IPS-NIHi7 (cell line): ENCODE results near the gene HDAC9.
"Not testable (repeated sequence)": the region's sequence is repeated elsewhere in the genome, so short reads cannot be mapped to it uniquely, and the experiment has no call there.

Experiments
- DNase-seq: peaks from one replicate; pipeline ENCODE4 v3.0.0; 2012; ENCODE audit warnings: mixed read lengths; ENCODE audit errors: extremely low spot score

Gene HDAC9

DNA sequence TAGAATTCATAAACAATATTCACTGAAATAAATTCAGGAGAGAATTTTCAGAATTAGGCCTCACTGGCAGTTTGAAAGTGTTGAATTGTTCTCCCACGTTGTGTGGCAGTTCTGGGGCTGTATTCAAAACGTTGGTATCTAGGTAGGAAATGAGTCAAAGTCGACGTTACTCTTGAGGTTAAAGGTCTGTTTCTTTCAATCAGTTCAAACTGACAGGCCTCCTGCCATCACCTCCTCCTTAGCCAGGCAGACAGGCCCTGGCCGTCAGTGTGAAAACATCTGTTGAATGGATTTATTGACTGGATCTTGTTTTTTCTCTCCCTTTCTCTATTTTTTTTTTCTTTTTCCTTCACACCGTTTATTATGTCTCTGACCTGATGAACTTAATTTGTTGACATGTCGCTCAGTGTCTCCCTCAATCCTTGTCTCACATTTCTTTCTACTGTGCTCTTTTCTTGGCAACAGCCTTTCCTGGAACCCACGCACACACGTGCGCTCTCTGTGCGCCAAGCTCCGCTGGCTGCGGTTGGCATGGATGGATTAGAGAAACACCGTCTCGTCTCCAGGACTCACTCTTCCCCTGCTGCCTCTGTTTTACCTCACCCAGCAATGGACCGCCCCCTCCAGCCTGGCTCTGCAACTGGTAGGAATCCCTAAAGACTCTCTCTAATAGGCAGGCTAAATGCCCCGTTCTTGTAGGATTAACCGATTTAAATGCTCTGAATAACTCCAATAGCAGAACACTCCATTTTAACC, 231.7 kb downstream of the HDAC9 start:
- no peak for DNase-seq

DNA sequence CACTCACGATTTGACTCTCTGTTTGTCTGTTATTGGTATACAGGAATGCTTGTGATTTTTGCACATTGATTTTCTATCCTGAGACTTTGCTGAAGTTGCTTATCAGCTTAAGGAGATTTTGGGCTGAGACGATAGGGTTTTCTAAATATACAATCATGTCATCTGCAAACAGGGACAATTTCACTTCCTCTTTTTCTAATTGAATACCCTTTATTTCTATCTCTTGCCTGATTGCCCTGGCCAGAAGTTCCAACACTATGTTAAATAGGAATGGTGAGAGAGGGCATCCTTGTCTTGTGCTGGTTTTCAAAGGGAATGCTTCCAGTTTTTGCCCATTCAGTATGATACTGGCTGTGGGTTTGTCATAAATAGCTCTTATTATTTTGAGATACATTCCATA, 240.5 kb downstream of the HDAC9 start:
- not testable (repeated sequence) for DNase-seq

DNA sequence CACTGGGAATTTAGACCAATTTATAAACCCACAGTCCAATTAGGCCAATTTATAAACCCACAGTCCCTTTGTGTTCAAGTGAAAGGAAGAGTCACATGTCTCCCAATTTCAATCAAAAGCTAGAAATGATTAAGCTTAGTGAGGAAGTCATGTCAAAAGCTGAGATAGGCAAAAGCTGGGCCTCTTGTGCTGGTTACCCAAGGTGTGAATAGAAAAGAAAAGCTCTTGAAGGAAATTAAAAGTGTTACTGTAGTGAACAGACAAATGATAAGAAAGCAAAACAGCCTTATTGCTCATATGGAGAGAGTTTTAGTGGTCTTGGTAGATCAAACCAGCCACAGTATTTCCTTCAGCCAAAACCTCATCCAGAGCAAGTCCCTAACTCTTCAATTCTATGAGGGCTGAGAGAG, 245.0 kb downstream of the HDAC9 start:
- DNase-seq: no peak

DNA sequence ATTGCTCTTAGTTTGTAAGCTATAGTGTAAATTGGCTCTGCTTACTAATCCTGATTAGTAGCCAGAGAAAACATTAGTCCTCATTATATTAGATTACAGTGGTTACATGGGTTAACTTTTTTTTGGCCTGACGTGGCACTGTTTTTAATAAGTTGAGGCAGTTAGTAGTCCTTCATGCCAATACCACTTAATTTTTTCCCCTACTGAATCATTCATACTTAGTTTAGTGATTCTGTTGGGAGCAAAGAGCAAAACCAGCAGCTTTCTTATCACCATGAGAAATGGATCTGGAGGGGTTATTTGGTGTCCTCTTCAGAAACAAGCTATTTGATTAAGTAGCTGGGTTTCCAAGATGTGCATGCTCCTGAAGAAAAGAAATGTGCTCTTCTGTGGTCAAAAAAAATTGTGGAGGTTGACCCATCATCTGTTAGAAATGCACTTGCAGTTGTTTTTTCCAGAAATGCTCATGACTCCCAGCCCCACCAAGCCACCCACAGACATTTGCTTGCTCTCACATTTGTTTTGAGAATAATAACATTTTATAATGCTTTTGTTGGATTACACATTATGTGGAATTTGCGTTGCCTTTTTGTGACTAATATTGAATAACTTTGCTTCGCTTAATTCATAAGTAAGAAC, 258.5 kb downstream of the HDAC9 start:
- no peak for DNase-seq

DNA sequence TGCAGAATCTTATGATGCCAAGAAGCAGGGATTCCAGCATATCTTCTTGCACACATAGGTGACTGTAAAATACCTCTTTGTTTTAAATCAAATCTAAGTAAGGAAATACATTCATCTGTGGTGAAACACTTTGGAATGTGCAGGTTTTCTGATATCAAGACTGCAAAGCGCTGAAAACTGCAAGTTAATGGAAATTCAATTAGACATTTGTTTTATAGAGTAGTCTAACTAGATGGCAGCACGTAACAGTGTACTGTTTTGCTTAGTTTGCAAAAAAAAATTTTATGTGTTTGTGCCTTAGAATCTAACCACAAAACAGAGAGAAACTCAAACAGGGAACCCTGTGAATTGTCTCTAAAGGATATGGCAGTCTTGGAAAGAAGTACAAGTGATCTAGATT, 259.2 kb downstream of the HDAC9 start:
- DNase-seq: no peak

DNA sequence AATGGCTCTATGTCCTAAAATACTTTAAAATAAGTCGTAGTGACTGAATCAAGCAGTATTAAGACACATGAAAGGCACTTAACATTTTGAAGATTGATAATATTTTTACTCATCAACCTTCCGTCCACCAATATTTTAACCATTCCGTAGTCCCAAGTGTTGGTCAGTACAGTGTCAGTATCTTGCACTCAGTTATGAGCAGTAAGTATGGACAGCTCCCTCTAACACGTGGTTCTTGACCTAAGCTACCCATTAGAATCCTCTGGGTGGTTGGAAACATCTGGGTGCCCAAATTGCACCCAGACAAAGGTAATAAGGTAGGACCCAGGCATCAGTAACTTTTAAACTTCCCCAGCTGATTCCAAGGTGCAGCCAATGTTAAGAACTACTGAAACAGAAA, 260.2 kb downstream of the HDAC9 start:
- no peak for DNase-seq

DNA sequence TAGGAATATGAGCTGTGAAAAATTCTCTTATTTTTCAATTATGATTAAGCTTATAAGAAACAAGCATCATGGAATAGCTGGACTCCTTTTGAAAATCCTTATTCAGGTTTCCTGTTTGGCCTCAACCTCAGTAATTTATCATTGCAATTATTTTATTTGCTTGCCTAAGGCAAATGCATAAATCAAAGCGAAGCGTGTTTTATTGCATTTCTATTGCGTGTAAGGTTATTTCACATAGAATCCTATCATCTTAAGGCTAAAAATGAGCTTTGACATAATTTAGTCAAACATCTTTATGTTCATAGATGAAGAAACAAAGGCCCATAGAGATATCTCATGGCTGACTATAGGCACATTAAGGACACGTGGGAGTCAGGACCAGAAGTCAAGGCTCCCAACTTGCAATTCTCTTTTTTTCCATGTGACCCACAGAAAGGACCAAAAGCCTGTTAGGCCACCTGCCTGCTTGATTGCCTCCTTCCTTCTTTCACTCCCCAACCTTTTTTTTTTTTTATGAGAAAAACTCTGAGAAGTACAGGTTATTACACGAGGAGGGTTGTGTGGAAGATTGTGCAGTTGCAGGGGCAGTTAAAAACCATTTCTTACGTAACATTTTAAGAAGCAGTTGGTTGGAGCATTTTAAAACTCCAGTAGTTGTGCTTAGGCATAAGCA, 261.0 kb downstream of the HDAC9 start:
- DNase-seq: no peak

DNA sequence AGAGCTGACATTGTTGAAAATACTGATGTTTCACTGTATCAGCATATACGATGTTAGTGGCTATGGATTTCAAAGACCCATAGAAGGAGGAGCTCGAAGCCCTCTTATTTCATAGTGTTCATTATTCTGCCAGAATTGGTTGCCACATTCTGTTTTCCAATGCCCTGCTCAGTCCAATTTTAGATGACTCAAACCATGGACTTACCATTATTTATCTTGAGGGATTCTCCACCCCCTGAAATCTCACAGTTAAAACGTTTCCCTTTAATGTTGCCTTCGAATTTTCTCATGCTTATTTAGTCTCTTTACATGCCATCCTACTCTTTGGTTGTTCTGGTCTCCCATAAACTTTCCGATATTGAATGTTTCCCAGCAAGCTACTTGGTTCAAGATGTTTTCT, 264.5 kb downstream of the HDAC9 start:
- no peak for DNase-seq

DNA sequence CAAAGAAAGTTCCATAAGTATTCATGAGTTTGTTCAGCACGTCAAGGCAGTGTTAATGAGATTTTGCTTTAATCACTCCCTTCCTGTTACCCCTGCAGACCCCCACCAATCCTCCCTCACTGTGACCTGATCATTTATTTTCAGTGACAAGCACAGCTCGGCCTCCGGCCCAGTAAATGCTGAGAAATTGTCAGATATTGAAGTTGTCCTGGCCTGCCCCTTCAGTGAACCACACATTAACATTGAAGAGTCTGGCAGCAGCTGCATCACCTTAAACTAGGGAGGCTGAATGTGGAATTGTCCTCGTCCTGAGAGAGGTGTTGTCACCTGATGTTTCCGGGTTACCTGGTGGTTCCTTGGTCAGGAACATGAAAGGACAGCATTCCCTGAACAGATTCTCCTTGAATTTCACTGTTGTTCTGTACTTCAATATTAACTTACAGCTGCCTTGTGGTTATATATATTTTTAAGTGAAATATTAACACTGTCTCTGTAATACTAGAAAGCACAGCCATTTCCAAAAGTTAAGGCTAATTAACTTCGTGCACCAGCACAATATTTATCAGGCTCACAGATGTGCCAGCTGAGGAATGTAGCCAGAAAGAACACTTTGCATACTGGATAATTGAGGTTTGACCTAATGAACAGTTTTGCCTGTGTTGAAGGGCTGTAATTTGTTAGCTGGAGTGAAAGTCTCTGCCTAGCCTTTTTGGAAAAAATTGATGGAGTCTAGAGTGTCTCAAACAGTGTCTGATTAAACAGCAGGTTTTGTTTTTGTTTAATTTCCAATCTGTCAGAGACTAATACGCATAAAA, 265.3 kb downstream of the HDAC9 start:
- no peak for DNase-seq

DNA sequence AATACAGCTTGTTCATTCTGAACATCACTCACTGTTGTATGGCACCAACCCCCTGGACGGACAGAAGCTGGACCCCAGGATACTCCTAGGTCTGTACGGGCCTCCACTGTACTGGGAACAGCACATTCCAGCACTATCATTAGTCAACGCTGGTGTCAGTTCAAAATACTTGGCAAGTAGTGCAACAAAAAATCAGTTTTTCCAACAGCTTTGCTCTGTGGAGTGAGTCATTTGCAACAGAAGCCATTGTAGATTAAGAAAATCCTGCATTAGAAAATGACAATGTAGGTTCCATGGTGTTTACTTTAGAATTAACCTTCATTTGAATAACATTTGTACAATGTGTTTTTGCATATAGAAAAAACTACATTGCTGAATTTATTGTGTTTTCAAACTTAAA, 266.6 kb downstream of the HDAC9 start:
- no peak for DNase-seq

DNA sequence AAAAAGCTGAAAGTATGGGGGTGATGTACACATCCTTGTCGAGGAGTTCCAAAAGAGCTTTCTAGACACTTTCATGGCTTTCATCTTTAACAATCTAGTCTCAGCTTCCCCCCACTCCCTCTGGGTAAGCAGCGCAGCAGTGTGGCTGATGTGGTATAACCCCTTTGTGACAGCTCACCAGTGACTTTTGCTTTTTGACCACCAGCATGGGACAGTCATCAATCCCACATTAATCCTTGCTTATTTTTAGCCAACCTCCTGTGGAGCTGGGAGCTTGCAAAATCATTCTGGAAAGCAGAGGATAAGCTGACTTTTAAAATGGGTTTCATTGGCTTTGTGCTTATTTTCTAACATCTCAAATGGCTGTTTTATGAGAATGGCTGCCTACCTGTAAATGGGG, 272.7 kb downstream of the HDAC9 start:
- no peak for DNase-seq

DNA sequence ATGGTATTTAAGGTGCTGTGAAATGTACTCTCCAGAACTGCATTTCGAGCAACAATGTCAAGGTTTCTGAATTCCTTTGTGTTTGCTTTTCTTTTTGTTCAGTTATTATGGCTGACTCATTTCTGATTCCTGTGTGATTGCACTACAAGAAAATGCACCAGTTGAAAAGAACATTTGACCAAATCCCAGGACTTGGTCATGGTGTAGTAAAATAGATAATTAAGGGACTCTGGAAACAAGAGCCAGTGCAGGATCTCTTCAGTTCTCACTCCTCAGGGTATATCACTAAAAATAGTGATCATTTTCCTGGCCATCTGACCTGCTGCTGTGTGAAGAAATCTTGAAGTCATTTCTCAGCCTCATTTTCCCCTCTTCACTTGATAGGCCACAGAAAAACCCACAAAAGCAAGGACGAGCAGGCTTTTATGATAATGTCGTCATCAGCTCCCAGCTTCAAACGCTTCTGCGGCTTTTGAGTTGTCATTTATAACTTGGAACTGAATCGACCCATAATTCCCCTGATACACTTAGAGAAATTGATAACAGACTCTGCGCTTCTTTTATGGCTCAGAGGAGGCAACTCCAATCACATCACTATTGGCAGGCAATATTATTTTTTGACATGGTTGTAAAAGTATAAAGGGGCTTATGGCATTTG, 274.7 kb downstream of the HDAC9 start:
- no peak for DNase-seq

DNA sequence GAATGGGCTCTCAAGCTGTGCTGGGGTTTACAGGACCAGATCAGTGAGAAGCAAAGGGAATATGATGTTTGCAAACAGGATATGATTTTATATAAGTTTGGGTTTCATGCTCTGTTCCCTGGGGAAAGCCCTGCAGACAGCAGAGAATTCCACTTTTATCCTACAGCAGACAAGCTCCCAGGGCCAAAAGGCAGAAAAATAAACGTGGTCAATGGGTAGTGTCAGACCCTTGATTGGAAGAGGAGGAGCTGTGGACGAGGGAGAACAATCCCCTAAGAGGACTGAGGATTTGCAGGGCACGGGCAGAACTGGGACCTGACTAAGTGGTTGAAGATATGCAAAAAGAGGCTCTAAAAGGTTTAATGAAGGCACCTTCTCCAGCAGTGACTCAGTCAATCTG, 275.3 kb downstream of the HDAC9 start:
- DNase-seq: peak; percentile 22

DNA sequence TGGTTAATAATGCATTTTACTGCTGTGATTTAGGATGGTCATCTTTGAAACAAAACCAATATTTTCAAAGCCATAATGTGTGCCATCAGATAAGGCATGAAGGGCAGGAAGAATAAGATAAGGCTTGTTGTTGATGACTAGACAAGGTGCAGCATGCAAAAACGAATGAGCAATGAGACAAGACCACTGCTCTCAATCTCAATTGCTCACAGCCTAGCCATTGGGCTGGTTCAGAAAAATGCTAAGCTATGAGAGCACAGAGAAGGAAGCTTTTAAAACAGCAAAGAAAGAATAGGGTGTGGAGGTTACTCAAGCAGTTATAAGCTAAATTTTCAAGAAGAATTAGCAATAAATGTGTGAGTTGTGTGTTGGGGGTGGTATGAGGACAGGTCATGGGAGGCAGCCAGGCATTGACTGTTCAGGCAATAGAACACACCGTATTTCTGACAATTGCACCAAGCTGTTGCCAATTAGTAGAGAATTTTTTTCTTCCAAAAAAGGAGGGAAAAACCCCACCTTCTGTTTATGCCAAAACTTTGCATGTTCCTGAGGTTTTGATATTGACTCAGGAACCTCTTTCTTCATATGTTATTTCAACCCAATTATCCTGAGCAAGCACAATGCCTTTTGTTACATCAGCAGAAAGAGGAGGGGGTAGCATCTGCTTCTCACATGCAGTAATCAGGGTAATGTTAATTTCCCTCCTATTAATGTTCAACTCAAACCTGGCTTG, 276.5 kb downstream of the HDAC9 start:
- no peak for DNase-seq

DNA sequence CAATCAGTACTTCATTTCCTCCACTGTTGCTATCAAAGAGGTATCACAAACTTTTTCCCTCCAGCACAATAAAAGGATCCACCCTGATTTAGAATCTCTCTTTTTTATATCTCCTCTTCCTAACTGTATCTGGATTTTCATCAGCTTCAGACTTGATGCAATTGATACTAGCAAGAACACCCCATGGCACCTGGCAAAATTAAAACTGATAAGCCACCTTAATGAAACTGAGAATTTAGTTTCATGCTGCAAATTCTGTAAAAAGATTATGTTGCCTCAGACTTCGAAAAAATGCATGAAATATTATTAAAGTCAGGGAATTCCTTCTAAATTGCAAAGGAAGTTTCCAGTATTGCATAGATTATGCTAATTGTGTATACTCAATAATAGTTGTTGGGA, 277.0 kb downstream of the HDAC9 start:
- DNase-seq: no peak

DNA sequence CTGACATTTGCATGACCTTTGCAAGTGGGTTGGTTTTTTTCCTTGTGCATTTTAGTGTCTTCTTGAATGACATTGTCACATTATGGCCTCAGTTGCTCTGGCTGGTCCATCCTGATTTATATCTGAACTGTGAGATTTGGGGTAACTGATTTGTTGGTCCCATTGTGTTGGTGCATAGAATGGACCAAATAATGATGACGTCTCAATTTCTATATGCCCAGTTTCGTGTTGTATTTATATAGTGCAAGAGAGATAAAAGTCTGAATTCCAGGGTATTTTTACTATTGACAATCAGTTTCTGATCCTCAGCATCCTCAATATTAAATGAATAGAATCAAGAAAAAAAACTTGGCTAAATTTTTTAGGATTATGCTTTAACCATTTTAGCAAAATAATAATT, 281.8 kb downstream of the HDAC9 start:
- DNase-seq: no peak

DNA sequence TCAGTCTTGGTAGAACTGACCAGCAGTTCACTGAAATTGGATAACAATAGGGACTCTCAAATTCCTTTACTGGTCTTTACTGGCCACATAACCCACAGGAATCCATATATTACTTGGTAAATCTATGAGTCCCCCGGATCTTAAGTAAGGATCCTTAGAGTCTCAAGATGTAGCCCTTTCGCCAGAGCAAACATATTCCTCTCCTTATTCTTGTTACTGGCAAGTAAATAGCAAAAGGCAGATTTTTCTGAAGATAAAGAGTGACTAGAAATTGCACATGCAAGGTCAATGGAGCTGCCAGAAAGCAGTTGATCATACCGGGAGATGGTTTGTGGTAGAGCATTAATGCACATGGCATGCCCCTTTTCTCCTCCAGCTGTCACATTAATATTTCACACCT, 283.0 kb downstream of the HDAC9 start:
- DNase-seq: no peak

DNA sequence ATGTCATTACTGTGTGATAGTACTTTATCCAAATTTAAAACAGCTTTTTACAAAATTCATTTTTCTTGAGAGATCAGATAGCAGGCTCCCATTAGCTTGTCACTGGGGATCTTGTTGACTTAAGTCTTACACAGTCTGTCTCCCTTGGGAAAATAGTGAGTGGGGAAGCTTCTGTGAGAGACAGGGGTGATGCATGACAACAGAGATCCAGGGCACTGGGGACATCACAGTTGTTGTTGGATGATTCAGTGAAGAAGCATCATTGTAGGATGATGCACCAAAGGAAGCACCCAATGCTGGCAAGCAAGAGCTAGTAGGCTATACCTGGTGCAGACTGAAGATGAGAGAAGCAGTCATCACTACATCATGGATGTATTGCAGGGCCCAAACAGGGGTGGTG, 284.7 kb downstream of the HDAC9 start:
- DNase-seq: no peak

DNA sequence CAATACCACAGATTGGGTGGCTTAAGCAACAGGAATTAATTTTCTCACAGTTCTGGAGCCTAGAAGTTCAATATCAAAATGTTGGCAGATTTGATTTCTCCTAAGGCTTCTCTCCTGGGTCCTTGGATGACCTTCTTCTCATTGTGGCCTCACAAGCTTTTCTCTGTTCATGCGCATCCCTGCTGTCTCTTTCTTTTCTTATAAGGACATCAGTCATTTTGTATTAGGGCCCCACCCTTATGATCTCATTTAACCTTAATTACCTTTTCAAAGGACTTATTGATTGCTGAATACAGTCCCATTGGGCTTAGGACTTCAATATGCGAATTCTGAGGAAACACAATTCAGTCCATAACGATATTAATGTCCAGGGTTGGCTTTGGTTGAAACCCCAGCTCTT, 285.4 kb downstream of the HDAC9 start:
- DNase-seq: no peak

DNA sequence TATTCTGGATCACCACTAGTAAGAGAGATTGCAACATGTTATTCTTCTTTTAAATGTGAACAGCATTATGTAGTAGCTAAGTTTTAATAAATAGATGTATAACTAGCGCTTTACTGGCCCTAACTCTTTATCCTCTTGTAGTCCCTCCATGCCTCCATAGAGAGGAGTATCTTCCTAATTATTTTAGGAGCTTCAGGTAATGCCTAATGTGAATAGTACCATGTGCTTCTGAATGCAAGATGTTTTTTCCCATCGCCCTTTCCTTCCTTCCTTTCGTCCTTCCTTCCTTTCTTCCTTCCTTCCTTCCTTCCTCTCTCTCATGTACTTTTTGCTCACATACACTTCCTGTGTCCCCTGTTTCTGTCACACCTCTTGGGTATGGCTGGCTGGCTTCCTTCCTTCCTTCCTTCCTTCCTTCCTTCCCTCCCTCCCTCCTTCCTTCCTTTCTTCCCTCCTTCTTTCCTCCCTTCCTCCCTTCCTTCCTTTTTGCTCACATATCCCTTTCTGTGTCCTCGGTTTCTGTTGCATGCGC, 290.7 kb downstream of the HDAC9 start:
- no peak for DNase-seq

DNA sequence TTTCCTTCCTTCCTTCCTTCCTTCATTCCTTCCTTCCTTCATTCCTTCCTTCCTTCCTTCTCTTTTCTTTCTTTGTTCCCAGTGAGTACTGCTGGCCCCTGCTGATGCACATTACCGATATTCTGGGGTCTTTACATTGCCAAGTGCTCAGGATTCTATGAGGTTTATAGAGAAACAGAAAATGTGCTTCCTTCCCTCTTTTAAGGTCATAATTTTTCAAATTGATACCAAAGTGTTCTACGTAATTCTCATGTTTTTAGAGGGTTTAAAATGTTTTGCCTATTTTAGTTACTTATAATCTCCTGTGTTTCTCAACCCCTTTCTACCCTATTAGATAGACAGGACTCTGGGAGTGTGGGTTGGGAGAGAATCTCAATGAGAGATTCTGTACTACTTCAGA, 291.2 kb downstream of the HDAC9 start:
- DNase-seq: no peak
